ENCODE measurements around the gene PDXDC1.
"Not testable (repeated sequence)": the region's sequence is repeated elsewhere in the genome, so short reads cannot be mapped to it uniquely, and the experiment has no call there.

PDXDC1 gene

GRCh38 chr16:15133554-15133953 is 158.7 kb downstream of the PDXDC1 start:
- not testable (repeated sequence) for H3K79me2 ChIP-seq (ENCODE audit: insufficient read depth, low read length); H3K27ac ChIP-seq (ENCODE audit: low read depth, low read length); H3K9me2 ChIP-seq (replicated peaks; ENCODE audit: insufficient read depth, low read length); H3K4me3 ChIP-seq (ENCODE audit: insufficient read depth, low read length, poor library complexity, severe bottlenecking); H3K36me3 ChIP-seq (ENCODE audit: low read length); H2AFZ ChIP-seq (ENCODE audit: low read depth, low read length, severe bottlenecking); H3F3A ChIP-seq (ENCODE audit: insufficient read depth); H3K27me3 ChIP-seq (ENCODE audit: low read length); H4K20me1 ChIP-seq (ENCODE audit: low read depth, low read length); H3K4me2 ChIP-seq (ENCODE audit: low read depth, low read length, poor library complexity, severe bottlenecking); H3K9ac ChIP-seq (ENCODE audit: low read length); H3K9me3 ChIP-seq (ENCODE audit: insufficient read depth, low read length)

DNA sequence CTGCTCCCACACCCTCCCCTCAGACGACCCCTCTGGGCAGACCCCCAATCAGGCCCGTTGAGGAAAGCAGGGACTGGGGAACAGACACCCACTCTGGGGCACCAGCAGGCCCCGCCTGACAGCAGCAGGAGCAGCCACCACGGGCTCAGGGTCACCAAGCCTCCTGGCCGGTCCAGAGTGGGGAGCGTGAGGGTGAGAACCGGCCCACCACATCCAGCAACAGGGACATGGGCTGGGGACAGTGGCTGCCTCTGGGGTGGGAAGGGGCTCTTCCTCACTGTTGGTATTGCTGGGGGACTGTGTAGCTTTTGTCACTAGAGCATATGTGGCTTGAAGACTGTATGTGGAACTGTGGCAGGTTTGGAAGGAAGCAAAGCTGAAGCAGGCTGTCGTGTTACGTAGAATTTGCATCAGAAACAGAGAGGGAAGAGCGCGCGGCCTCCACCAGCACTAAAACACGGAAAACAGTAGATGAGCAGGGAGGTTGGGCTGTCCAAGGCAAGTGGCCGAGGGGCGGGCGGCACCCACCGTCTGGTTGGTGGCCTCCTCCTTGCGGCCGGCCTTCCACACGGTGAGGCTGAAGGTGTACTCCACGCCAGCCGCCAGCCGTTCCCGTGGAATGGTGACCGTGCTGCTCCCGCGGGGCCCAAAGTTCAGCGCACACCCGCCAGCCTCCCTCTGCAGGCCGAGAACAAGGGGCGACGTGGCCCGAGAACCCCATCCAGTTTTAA is 160.1 kb downstream of the PDXDC1 start:
- H3K4me2 ChIP-seq (ENCODE audit: low read depth, low read length, poor library complexity, severe bottlenecking); H2AFZ ChIP-seq (ENCODE audit: low read depth, low read length, severe bottlenecking); H3K9ac ChIP-seq (ENCODE audit: low read length); H3K27me3 ChIP-seq (ENCODE audit: low read length); H3K9me2 ChIP-seq (replicated peaks; ENCODE audit: insufficient read depth, low read length); H3K27ac ChIP-seq (ENCODE audit: low read depth, low read length); H3F3A ChIP-seq (ENCODE audit: insufficient read depth); H3K36me3 ChIP-seq (ENCODE audit: low read length); H3K4me3 ChIP-seq (ENCODE audit: insufficient read depth, low read length, poor library complexity, severe bottlenecking); H3K79me2 ChIP-seq (ENCODE audit: insufficient read depth, low read length); H3K9me3 ChIP-seq (ENCODE audit: insufficient read depth, low read length); H4K20me1 ChIP-seq (ENCODE audit: low read depth, low read length): not testable (repeated sequence)

- H3K9me3 ChIP-seq (ENCODE audit: insufficient read depth, low read length); H3K9ac ChIP-seq (ENCODE audit: low read length); H3K79me2 ChIP-seq (ENCODE audit: insufficient read depth, low read length); H3K4me2 ChIP-seq (ENCODE audit: low read depth, low read length, poor library complexity, severe bottlenecking); H3K4me3 ChIP-seq (ENCODE audit: insufficient read depth, low read length, poor library complexity, severe bottlenecking); H2AFZ ChIP-seq (ENCODE audit: low read depth, low read length, severe bottlenecking); H3K36me3 ChIP-seq (ENCODE audit: low read length); H3K27ac ChIP-seq (ENCODE audit: low read depth, low read length); H4K20me1 ChIP-seq (ENCODE audit: low read depth, low read length); H3K27me3 ChIP-seq (ENCODE audit: low read length); H3F3A ChIP-seq (ENCODE audit: insufficient read depth); H3K9me2 ChIP-seq (replicated peaks; ENCODE audit: insufficient read depth, low read length): not testable (repeated sequence)
These were observed 160.9 kb downstream of the PDXDC1 start for GRCh38 chr16:15135483-15136360.

- not testable (repeated sequence) for H3K27ac ChIP-seq (ENCODE audit: low read depth, low read length); H3F3A ChIP-seq (ENCODE audit: insufficient read depth); H3K9me2 ChIP-seq (replicated peaks; ENCODE audit: insufficient read depth, low read length); H3K4me3 ChIP-seq (ENCODE audit: insufficient read depth, low read length, poor library complexity, severe bottlenecking); H3K36me3 ChIP-seq (ENCODE audit: low read length); H3K79me2 ChIP-seq (ENCODE audit: insufficient read depth, low read length); H2AFZ ChIP-seq (ENCODE audit: low read depth, low read length, severe bottlenecking); H3K4me2 ChIP-seq (ENCODE audit: low read depth, low read length, poor library complexity, severe bottlenecking); H3K9ac ChIP-seq (ENCODE audit: low read length); H3K27me3 ChIP-seq (ENCODE audit: low read length); H4K20me1 ChIP-seq (ENCODE audit: low read depth, low read length); H3K9me3 ChIP-seq (ENCODE audit: insufficient read depth, low read length)
These were observed 162.7 kb downstream of the PDXDC1 start for GRCh38 chr16:15137514-15137913.

- not testable (repeated sequence) for H3K9ac ChIP-seq (ENCODE audit: low read length); H3K79me2 ChIP-seq (ENCODE audit: insufficient read depth, low read length); H3K27me3 ChIP-seq (ENCODE audit: low read length); H3K36me3 ChIP-seq (ENCODE audit: low read length); H3F3A ChIP-seq (ENCODE audit: insufficient read depth); H3K4me3 ChIP-seq (ENCODE audit: insufficient read depth, low read length, poor library complexity, severe bottlenecking); H3K9me3 ChIP-seq (ENCODE audit: insufficient read depth, low read length); H4K20me1 ChIP-seq (ENCODE audit: low read depth, low read length); H3K27ac ChIP-seq (ENCODE audit: low read depth, low read length); H3K9me2 ChIP-seq (replicated peaks; ENCODE audit: insufficient read depth, low read length); H2AFZ ChIP-seq (ENCODE audit: low read depth, low read length, severe bottlenecking); H3K4me2 ChIP-seq (ENCODE audit: low read depth, low read length, poor library complexity, severe bottlenecking)
These were observed 165.9 kb downstream of the PDXDC1 start for GRCh38 chr16:15140444-15141365.
